ENCODE measurements around the gene NMT1.

Gene NMT1

DNA sequence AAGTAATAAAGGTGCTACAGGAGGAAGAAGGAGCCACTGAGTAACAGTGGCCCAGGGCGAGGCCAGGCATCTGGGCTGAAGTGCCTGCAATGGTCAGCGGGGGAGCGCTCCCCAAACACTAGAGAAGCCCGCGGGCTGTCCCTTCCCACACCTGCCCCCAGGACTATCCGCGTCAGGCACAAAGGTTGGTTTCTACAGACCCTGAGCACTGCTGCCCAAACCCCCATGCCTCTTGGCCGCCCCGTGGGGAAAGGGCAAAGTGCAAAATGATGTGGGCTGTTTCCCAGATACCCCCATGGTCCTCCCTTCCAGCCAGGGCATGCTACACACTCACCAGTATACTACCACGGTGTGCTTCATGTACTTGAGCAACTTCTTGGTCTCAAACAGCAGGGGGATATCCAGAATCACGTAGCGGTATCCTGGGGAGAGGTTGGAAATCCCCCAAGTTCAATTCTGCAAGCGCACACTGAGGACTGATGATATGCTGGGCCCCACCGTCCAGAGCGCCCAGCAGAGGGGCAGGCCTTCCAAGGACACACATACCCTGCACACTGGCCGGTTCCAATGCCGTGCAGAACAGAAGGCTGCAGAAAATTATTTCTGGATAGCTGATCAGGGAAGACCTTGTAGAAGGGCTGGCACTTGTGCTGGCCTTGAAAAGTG is 31.2 kb upstream of the NMT1 start:
- no peak overlapping the region for H3K4me3 ChIP-seq (ENCODE audit: severe bottlenecking)
- peaks cover 78% of the 10 kb centered on the region for H3K36me3 ChIP-seq (ENCODE audit: low read depth)
- no peak for ATAC-seq (ENCODE audit: low read depth)
- no peaks in the 10 kb centered on the region for H3K27me3 ChIP-seq (ENCODE audit: insufficient read depth, poor library complexity, severe bottlenecking)
- TF ChIP-seq CTCF (IDR thresholded peaks at IDR 0.05; ENCODE audit: poor library complexity, severe bottlenecking): no peak
- no peaks in the 10 kb centered on the region for H3K9me3 ChIP-seq (ENCODE audit: severe bottlenecking)
- no peak for DNase-seq (ENCODE audit: low spot score)
- no peaks in the 10 kb centered on the region for H3K4me1 ChIP-seq (ENCODE audit: insufficient read depth, poor library complexity, severe bottlenecking)
- no peak overlapping the region for H3K27ac ChIP-seq (ENCODE audit: poor library complexity, severe bottlenecking)

- no peak for TF ChIP-seq CTCF (IDR thresholded peaks at IDR 0.05; ENCODE audit: poor library complexity, severe bottlenecking)
- Histone ChIP-seq H3K9me3 (ENCODE audit: severe bottlenecking) (no peaks in the 10 kb centered on the region), H3K4me1 (ENCODE audit: insufficient read depth, poor library complexity, severe bottlenecking) (no peaks in the 10 kb centered on the region), H3K4me3 (ENCODE audit: severe bottlenecking) (no peak overlapping the region), H3K36me3 (ENCODE audit: low read depth) (peaks cover 83% of the 10 kb centered on the region), H3K27me3 (ENCODE audit: insufficient read depth, poor library complexity, severe bottlenecking) (no peaks in the 10 kb centered on the region), H3K27ac (ENCODE audit: poor library complexity, severe bottlenecking) (no peak overlapping the region)
- ATAC-seq (ENCODE audit: low read depth) (no peak), DNase-seq (ENCODE audit: low spot score) (no peak)
Observed at GRCh38 chr17:45030733-45031132, 30.4 kb upstream of the NMT1 start.

DNA sequence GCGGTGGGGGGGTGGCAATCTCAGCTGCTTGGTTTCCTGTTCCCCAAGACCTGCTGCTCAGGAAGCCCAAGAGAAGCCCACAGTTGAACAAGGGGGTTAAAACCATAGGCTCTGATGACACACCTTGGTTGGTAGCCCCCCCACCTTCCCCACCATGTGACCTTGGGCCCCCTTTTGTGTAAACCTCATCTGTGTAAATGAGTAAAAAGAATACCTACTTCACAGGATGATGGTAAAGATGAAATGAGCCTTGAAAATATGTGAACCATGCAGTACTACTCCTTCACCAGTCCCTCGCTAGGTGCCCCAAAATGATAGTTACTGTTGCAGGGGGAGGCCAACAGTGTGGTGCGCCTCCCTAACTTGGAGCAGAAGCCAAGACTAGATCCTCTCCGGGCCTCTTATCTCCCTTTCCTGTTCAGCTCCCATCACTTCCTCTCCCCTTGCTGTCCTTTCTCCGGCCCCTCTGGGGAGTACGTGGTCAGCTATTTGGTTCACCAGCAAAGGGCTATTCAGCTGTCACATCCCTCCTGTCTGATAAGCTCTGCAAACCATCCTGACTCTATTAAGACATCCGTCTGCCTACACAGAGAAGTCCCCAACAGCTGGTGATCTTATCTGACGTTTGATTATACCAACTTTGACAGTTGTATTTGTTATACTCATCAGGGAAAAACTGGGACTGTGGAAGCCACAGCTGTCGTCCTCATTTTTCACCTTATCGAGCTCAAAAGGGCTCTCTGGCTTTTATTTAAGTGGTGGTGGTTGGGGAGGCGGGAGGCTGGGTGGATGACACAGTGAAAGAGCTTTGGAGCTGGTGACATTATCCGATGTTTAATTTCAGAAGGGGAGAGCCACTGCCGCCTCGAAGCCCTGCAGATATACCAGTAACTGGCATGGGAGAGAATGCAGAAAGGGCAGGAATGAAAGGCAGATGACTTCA is 29.6 kb upstream of the NMT1 start:
- H3K4me3 ChIP-seq (ENCODE audit: severe bottlenecking): no peak overlapping the region
- H3K27ac ChIP-seq (ENCODE audit: poor library complexity, severe bottlenecking): no peak overlapping the region
- peaks cover 80% of the 10 kb centered on the region for H3K36me3 ChIP-seq (ENCODE audit: low read depth)
- DNase-seq (ENCODE audit: low spot score) (no peak), ATAC-seq (ENCODE audit: low read depth) (no peak)
- H3K9me3 ChIP-seq (ENCODE audit: severe bottlenecking): no peaks in the 10 kb centered on the region
- no peak for TF ChIP-seq CTCF (IDR thresholded peaks at IDR 0.05; ENCODE audit: poor library complexity, severe bottlenecking)
- H3K4me1 ChIP-seq (ENCODE audit: insufficient read depth, poor library complexity, severe bottlenecking): no peaks in the 10 kb centered on the region
- no peaks in the 10 kb centered on the region for H3K27me3 ChIP-seq (ENCODE audit: insufficient read depth, poor library complexity, severe bottlenecking)

DNA sequence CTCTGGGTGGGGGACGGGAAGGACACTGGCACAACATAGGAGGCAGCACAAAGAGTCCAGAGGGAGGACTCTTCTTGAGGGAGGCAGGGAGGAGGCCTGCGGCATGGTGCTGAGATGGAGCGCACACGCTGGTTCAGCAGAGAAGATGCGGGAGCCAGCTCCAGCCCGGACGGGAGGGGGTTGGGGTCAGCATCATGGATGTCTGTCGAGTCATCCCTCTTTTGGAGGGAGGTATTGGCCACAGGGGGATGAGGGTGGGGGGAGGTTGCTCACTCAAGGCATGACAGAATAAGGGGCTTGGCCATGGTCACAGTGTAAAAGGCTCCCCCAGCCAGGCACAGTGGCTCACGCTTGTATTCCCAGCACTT is 29.0 kb upstream of the NMT1 start:
- Histone ChIP-seq H3K36me3 (ENCODE audit: low read depth) (peaks cover 76% of the 10 kb centered on the region), H3K27ac (ENCODE audit: poor library complexity, severe bottlenecking) (no peak overlapping the region)

More for the DNA sequence above, 29.0 kb upstream of the NMT1 start:
- Histone ChIP-seq H3K27me3 (ENCODE audit: insufficient read depth, poor library complexity, severe bottlenecking) (no peaks in the 10 kb centered on the region), H3K4me1 (ENCODE audit: insufficient read depth, poor library complexity, severe bottlenecking) (no peaks in the 10 kb centered on the region), H3K4me3 (ENCODE audit: severe bottlenecking) (no peak overlapping the region), H3K9me3 (ENCODE audit: severe bottlenecking) (no peaks in the 10 kb centered on the region)
- TF ChIP-seq CTCF (IDR thresholded peaks at IDR 0.05; ENCODE audit: poor library complexity, severe bottlenecking): no peak
- no peak for ATAC-seq (ENCODE audit: low read depth)
- no peak for DNase-seq (ENCODE audit: low spot score)
